HT-29 (cell line): ENCODE measurements around the gene FEN1. TPM values are rescaled to one million over a fixed set of nuclear protein-coding genes. Genes with fewer than 3 reads are reported as not detected.

ENCODE experiments used
- DNase-seq: peaks from one replicate; pipeline ENCODE4 v3.0.0-alpha.2; 2015; ENCODE audit warnings: low spot score
- total RNA-seq: library from RNA; depleted of rRNA; stranded (reverse); fragments of >200 nt; shearing (Covaris generic); gene quantifications from 2 replicates; pipeline ENCODE4 v1.2.3, GENCODE V29; 2014

FEN1 gene
- total RNA-seq, 1 experiment from 2014 or later: 137 TPM

DNA sequence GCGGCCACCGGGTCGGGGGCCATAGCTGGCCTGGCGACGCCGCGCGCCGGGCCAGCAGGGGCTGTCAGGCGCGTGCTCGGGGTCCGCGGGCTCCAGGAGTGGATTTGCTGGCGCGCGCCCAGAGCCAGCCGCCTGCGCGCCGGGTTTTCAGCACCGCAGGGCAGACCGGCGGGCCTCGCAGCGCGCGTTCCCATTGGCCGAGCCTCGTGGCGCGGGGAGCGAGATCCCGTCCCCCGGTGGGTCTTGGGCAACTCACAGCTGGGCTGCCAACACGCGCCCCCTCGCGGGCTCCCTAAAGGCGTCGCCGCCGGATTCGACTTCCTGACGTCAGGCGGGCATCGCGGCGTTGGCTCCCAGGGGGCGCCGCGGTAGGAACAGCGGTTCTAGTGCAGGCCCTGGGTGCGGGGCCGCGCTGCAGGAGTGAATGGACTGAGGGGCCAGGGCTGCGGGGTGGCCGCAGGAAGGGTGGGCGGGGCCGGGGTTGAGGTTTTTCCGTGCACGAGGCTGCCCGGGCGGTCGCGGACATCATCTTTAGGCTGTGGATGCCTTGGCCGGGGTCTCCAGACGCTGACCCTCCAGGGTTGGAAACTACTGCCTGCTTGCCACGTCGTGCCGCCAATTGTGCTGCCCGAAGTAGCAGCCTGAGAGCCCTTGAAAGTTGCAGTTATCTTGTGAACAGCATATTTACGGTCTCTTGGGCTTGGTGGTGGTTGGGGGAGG, 24.2 kb downstream of the FEN1 start, which contains the start of gene FADS1:
Gene FADS1 (minus strand): TSS at position 268 of the 720 bp plus-strand sequence. CDS start 74 bp downstream, at position 194.
- no peak for DNase-seq

DNA sequence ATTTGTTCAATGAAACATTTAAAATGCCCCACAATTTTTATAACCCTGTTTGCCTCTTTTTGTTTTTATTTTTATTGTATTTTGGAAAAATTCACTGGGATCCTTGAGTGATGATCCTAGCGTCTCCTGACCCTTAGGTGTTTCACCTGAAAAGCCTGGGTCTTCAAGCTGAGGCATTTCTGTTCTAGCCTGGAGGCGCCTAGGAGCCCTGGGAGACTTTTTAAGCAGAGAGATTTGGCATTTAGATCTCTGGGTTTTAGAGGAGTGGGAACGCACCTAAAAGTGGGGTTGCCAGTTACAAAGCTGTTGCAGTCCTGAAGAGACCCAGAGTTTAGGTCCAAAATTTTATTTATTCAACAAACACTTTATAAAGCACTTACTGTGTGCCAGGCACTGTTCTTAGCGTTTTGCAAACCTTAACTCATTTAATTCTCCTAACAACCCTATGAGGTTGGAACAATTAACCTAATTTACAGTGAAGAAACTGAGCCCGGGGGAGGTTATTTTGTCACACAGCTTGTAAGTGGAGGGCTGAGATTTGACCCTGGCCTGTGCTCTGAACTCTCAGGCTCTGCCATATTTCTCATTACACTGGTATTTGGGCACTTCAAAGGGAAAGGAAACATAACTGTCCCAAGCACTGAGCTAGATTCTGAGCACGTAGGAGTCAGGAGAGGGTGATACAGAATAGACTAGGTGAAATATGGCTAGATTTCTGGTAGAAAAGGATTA, 24.9 kb downstream of the FEN1 start:
- DNase-seq: no peak

DNA sequence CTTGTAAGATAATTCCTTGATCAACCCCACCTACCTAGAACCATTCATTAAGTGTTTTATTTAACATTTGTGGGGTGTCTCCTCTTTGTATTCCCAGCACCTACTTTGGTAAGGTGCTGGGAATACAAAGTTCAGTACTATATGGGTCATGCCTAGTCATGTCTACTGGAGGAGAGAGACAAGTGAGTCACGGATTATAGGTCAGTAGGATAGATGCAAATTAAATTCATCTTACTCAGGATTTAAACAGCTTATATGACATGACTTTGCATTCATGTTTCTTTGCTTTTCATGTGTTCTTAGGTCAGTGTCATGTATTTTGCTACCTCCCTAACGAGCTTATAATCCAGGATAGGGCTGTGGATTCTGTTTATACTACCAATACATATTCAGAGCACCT, 27.5 kb downstream of the FEN1 start:
- DNase-seq: no peak

DNA sequence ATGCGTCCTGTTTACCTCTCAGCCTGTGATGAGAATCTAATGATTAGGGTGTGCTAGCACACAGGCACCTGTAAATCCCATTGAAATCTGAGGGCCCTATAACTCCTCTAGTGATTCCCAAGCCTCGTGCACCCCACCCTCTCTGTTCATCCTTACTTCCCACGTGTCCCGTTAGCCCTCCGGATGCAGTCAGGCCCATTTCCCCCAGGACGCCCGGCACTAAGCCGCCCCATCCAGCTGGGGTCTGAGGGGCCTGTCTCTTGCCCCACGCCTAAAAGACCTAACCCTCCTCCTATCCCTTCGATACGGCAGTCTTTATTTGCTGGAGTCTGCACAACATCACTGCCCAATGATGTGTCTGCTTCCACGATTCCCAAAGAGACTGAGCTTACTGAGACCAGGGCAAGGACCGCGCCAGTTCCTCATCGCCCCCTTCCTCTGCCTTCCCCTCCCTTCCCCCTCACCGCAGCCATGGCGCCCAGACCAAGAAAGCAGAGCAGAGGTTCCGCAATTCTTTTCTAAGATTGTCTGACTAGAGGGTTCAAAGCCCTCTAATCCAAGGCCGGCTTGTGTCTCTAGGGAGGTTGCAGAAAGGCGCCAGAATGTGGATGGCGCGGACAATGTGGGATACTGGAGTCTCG, 34.3 kb downstream of the FEN1 start:
- no peak for DNase-seq

DNA sequence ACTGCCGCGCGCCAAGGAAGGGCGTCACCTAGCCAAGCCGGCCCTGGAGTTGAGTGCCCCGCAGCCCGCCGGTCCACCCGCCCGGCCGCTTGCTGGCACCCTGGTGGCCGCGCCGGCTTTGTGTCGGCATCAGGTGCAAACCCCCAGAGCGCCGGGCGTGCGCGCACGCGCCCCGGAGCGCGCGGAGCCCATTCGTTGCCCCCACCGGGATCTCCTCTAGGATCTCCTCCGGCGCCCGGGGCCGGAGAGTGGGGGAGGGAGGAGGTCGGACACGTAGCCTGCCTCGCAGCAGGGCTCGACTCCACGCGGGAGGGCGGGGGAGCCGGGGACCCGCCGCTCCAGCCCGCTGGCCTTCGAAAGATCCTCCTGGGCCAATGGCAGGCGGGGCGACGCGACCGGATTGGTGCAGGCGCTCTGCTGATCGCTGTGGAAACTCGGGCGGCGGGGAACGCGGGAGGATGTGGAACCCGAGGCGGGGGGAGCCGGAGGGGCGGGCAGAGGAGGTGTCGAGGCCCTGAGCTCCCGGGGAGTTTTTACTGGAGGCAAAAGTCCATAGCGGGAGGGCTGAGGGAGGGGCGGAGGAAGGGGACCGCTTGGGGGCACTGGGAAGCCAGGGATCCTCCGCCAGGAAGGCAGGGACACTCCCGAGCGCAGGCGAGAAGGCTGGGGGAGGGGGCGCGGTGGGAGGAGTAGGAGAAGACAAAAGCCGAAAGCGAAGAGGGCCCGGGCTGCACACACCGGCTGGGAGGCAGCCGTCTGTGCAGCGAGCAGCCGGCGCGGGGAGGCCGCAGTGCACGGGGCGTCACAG, 35.1 kb downstream of the FEN1 start, which contains the start of gene FADS2:
Gene FADS2 (plus strand): TSS at position 730 of the 808 bp plus-strand sequence. CDS start 91 bp downstream, outside the sequence.
- no peak for DNase-seq

DNA sequence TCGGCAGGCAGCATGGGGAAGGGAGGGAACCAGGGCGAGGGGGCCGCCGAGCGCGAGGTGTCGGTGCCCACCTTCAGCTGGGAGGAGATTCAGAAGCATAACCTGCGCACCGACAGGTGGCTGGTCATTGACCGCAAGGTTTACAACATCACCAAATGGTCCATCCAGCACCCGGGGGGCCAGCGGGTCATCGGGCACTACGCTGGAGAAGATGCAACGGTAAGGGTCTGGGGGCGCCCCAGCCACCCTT, 35.6 kb downstream of the FEN1 start:
- no peak for DNase-seq

DNA sequence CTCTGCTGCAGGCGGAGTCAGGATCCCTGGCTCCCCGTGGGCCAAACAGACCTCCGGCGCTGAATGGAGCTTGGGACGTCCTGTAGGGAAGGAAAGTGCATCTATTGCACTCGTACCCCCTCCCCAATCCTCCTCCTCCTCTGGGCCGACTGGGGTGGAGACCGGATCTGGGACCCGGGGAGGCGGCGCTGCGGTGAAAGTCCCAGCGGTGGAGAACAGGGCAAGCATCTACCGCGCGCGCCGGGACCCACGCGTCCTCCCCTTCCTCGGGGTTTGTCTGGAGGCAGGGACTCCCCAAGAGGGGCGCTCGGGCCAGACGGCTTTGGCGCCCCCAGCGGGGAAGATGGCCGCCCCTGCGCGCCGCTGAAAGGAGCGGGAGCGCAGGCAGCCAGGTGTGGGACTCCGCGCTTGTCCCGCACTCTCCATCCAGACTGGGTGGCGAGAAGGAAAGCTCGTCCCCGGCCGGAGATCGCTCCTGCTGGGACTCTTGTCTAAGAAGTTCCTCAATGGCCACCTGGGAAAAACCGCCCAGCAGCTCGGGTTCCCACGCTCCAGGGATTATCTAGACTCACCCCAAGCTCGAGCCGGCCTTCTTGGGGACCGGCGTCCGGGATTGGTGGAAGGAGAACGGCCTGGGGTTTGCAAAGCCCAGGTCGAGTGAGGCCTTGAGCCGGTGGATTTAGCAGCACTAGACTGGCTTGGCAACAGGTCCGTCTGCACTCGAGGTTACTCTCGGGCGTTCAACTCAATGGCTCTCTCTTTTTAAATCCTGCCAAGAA, 36.1 kb downstream of the FEN1 start:
- DNase-seq: no peak

DNA sequence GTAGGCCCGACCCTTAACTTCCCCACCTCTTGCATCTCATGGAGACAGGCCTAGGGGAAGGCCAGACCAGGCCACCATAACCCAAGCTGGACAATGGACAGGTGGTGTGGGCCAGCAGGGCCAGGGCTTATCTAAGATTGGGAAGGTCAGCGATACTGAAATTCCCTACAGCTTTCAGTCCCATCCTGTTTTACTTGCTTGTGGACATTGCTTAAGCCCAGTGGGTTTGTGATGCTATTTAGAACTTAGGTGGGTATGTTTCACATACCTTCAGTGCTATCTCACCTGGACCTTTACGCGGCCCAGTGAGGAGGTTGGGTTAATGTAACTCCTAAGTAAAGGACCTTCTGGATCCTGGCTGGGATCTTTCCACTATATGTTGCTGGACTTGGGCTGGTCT, 37.1 kb downstream of the FEN1 start:
- no peak for DNase-seq

DNA sequence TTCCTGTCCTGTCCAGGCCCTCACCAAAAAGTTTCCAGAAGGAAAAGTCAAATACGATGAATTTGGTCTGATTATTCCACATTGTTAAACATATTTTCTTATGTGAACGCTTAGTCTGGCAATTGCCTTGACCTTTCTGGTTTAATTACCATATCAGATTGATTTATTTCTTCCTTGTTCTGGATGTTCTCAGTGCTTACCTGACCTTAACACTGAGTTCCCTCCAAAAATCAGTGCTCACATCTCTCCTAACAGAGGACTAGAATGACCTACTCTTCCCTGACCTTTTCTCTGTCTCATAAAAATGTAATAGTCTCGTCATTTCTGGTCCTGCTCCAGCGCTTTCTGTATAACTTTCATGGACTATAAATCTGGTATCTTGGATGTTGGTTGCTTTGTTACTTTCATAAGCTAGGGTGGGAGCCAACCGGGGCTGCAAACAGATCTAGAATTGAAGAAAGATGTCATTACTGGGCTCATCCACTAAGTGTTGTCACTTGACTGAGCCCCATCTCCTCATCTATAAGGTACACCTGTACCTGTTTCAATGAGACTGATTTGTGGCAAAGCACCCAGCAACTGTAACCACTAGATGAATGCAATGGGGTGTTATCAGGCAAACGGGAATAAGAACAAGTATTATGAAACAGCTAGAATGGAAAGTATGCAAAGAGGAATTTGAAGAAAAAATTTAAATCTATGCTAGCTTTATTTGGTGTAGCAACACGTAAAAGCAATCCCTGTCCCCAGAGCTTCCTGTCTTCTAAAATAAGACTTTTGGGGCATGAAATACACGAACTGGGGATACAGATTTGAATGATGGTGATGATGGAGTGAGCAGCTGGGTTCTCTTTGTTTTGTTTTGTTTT, 37.8 kb downstream of the FEN1 start:
- DNase-seq: no peak

DNA sequence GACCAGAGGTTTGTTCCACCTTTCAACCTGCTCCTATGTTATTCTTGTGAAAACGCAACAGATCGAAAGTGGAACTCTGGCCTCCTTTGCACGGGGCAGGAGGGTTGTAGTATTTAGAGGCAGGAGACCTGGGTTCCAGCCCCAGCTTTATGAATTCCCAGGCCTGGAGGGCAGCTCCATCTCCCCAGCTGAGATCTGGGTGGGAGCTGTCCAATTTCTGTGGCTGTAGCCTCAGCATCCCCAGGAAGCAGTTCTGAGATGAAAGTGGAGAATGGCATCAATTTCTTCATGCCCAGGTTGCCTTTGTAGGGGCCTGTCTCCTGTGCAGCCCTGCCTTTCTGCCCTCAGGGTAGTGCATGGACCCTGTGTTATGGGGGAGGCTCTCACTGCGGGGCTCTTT, 39.5 kb downstream of the FEN1 start:
- no peak for DNase-seq

DNA sequence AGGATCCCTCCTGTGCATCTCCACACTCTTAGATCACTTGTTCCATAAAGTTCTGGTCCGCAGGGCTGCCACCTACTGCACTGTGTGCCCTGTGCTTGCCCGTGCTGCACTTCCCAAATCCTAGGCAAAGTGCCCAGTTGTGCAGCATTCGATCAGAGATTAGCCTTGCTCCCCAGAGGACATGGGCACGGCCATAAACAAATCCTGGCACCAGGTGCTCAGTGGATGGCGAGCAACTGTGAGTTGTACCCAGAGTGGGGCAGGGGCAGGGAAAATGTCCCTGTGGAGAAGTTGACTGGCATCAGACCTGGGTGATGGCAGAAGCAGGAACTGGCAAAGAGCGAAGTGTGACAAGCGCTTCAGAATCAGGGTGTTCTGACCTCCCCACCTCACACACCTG, 40.0 kb downstream of the FEN1 start:
- DNase-seq: no peak

DNA sequence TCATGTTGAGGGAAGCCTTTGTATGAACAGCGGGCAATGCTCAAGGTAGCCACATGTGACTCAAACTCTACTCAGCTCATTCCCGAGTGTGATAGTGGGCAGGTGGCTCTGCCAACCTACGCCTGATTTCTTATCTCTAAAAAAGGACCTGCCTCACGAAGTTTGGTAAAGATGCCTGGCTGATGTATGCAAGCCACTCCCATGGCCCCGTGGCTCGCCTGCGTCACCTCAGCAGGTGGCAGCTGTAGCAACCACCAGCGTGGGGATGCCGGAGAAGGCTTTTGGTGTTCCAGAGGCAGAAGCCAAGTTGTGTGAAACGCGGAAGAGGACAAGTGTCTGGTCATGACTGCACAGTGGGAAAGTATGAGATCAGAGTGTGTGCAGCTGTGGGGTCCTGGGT, 40.8 kb downstream of the FEN1 start:
- DNase-seq: no peak

DNA sequence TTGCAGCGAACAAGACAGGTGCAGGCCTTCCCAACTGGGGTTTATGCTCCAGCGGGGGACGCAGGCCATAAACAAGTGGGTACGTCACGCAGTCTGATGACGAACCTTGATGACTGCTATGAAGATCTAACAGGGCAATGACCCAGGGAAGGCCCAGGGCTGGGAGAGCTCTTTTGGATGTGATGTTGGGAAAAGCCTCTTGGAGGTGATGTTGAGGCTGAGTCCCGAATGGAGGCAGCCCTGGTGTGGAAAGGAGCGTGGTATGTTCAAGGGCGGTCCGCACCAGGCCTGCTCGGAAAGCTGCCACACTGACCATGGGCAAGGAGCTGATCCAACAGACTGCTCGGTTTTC, 41.2 kb downstream of the FEN1 start:
- DNase-seq: no peak

DNA sequence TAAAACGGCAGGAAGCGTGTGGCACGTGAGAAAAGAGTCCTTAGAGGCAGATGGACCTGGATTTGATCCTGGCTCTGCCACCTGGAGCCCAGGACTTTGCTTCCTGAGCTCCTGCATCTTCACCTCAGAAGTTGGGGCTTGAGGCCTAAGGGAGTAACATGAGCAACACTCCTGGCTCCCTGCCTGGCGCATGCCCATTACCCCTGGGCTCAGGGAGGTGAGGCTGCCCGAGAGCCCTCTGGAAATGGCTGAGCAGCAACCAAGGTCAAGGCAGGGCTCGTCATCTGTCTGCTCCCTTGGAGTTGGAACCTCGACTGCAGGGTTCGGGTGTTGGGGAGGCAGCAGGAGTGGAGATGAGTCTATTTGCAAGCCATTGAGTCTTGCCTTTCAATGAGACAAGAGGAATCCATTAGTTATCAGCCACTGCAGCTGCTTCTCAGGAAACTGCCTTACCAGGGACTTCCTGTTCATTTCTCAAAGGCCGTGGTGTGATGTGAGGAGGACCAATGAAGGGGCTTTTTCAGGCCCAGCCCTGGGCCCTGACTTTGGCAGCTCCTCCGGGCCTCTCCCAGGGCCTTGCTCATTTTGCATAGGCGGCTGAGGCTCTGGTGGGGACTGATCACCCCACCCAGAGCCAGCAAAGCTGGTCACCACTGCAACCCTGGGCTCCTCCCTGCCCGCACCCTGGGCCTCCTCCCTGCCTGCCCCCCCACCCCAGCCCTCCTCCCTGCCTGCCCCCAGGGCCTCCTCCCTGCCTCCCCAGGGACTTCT, 41.8 kb downstream of the FEN1 start:
- DNase-seq: no peak

DNA sequence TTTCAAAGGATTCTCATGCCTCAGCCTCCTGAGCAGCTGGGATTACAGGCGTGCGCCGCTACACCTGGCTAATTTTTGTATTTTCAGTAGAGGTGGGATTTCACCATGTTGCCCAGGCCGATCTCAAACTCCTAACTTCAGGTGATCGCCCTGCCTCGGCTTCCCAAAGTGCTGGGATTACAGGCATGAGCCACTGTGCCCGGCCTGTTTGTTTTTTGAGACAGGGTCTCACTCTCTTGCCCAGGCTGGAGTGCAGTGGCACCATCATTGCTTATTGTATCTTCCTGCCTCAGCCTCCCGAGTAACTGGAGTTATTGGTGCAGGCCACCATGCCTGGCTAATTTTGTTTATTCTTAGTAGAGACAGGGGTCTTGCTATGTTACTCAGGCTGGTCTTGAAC, 43.5 kb downstream of the FEN1 start:
- no peak for DNase-seq

DNA sequence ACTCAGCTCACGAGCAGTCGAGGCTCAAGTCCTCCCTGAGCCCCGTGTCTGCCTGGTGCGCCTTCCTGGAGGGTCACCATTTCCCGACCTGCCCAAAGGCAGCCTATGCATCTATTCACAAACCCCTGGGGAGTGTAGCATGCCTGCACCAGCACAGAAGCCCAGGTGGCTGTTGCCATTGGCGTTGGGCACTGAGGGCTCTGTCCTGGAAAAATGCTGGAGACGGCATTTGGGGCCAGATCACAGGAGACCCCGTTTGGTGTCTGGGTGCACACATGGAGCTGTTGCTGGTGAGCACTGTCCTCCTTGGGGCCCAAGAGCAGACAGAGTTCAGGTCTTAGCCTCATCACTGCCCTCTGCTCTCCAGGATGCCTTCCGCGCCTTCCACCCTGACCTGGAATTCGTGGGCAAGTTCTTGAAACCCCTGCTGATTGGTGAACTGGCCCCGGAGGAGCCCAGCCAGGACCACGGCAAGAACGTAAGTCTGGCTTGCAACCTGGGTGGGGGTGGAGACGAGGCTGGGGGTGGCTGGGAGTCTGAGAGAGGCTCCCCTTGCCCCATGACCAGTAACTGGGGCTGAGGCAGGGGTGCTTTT, 44.8 kb downstream of the FEN1 start:
- no peak for DNase-seq

DNA sequence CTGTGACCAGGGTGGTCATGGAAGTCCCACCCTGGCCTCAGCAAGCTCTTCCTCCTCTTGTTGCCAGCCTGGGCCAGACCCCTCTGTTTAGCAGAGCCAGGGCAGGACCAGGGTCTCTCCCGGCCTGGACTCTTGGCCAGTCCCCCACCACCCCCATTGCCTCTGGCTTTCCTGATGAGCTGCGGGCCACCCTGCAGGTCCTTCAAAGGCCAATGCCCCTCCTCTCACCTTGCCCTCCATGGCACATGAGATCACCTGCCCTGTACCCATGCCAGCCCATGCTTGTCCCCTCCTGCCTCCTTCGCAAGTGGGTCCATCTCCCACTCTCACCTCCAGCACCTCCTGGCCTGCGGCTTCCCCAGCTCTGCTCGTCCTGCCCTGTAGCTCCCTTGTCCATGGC, 45.8 kb downstream of the FEN1 start:
- no peak for DNase-seq

DNA sequence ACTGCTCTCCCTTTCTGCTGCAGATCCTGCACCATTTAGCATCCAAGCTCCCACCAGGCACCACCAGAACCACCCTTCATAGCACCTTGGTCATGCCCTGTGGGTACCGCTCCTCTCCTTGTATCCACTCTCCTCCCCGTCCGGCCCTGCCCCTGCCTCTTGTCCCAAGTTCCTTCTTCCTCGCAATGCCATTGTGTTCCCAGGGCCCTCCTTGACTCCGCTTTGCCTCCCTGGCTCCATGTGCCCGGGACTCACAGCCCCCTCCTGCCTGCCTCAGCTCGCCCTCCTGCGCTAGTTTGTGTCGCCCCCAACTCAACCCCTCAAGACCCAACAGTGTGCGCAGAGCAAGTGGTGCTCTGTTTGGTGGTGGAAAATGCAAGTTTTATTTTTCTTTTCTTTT, 46.2 kb downstream of the FEN1 start:
- DNase-seq: no peak

DNA sequence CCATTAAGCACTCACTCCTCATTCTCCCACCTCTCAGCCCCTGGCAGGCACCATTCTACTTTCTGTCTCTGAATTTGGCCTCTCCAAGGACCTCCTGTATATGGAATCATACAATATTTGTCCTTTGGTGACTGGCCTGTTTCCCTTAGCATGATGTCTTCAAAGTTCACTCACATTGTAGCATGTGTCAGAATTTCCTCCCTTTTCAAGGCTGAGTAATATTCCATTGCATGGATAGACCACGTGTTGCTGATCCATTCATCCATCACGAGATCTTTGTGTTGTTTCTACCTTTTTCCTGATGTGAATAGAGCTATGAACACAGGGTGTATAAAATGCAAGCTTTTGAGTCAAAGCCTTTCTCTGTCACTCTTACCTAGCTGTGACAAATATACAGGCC, 47.0 kb downstream of the FEN1 start:
- no peak for DNase-seq
